GM20000 (cell line): ENCODE measurements around the gene GPR3.
"Not testable (repeated sequence)": the region's sequence is repeated elsewhere in the genome, so short reads cannot be mapped to it uniquely, and the experiment has no call there.

Experiments
- DNase-seq: peaks from one replicate; pipeline ENCODE4 v3.0.0; 2012; ENCODE audit warnings: low spot score
- TF ChIP-seq, protein P1 (sequence below): IDR thresholded peaks from 2 replicates; pipeline ENCODE4 v1.5.1; 2012; ENCODE audit warnings: mild to moderate bottlenecking, control low read depth; ENCODE audit errors: extremely low read depth, missing control alignments

GPR3 gene

GRCh38 chr1:27406362-27406680 is 13.9 kb downstream of the GPR3 start:
- TF ChIP-seq, protein P1, sequence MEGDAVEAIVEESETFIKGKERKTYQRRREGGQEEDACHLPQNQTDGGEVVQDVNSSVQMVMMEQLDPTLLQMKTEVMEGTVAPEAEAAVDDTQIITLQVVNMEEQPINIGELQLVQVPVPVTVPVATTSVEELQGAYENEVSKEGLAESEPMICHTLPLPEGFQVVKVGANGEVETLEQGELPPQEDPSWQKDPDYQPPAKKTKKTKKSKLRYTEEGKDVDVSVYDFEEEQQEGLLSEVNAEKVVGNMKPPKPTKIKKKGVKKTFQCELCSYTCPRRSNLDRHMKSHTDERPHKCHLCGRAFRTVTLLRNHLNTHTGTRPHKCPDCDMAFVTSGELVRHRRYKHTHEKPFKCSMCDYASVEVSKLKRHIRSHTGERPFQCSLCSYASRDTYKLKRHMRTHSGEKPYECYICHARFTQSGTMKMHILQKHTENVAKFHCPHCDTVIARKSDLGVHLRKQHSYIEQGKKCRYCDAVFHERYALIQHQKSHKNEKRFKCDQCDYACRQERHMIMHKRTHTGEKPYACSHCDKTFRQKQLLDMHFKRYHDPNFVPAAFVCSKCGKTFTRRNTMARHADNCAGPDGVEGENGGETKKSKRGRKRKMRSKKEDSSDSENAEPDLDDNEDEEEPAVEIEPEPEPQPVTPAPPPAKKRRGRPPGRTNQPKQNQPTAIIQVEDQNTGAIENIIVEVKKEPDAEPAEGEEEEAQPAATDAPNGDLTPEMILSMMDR: no peak
- no peak for DNase-seq

- DNase-seq: not testable (repeated sequence)
Measured at GRCh38 chr1:27406791-27407190, 14.4 kb downstream of the GPR3 start.

DNA sequence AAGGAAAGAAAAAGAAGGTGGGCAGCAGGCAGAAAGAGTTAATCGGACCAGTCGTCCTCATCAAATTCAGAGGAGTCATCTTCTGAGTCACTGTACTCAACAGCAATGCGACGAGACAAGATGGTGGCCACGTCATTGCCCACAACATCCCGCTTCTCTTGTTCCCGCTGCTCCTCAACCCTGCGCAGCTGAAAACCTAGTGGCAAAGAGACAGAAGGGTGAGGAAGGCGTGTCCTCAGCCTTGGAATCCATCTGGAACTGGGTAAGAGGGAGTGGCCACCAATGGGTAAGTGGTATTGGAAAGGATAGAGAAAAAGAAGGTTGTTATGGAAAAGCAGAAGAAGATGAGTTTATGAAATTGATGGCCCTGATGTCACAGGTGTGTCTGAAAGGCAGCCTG is 15.7 kb downstream of the GPR3 start:
- TF ChIP-seq, protein P1: no peak
- no peak for DNase-seq

DNA sequence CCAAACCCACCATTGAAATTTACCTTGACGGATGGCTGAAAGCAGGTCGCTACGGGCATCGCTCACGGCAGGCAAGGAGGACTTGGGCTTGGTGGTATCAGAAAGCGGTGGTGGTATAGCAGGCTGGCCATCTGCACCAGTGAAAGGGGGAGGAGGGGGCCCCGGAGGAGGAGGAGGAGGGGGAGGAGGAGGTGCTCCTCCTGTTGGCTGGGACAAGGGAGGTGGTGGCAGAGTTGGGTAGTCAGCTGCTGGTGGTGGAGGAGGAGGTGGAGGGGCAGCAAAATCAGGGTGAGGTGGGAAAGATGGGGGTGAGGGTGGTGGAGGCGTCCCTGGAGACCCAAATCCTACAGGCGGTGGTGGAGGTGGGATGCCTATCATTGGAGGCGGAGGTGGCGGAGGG is 17.2 kb downstream of the GPR3 start:
- TF ChIP-seq, protein P1: no peak
- DNase-seq: no peak

GRCh38 chr1:27410709-27411108 is 18.3 kb downstream of the GPR3 start:
- DNase-seq: no peak
- TF ChIP-seq, protein P1: no peak

DNA sequence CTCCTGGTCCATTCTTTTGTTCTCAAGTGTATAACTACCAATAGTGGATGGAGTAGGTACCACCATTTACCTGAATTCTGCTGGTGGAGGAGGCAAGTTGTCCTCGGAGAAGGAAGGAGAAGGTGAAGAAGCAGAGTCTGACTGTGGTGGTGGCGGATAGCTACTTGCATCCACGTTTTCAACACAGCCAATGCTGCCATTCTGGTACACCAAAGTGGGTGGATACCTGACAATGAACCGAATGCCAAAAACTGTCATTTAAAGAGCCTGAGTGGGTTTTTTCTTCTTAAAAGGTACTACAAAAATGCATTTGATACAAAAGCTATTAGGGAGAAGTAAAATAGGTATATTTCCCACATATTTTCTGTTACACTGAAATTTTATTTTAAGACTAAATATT is 20.1 kb downstream of the GPR3 start:
- DNase-seq: no peak

GRCh38 chr1:27413004-27413403 is 20.6 kb downstream of the GPR3 start:
- TF ChIP-seq, protein P1: no peak
- DNase-seq: no peak

More for the DNA sequence above, 20.1 kb downstream of the GPR3 start:
- TF ChIP-seq, protein P1: no peak

GRCh38 chr1:27414091-27414490 is 21.7 kb downstream of the GPR3 start:
- TF ChIP-seq, protein P1: no peak

More at GRCh38 chr1:27414091-27414490, 21.7 kb downstream of the GPR3 start:
- DNase-seq: no peak
